ENCODE results near the gene HSBP1L1.

Gene HSBP1L1

DNA sequence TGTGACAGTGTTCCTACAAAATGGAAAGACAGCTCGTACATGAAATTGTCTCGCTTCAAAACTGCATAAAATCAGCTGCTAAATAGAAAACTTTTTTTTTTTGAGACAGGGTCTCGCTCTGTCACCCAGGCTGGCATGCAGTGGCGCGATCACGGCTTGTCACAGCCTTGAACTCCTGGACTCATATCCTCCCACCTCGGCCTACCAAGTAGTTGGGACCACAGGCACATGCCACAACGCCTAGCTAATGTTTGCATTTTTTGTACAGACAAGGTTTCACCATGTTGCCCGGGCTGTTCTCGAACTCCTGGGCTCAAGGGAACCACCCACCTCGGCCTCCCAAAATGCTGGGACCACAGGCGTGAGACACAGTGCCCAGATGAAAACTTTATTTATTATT lies 20.7 kb downstream of the HSBP1L1 start:
- TF ChIP-seq, protein P1, sequence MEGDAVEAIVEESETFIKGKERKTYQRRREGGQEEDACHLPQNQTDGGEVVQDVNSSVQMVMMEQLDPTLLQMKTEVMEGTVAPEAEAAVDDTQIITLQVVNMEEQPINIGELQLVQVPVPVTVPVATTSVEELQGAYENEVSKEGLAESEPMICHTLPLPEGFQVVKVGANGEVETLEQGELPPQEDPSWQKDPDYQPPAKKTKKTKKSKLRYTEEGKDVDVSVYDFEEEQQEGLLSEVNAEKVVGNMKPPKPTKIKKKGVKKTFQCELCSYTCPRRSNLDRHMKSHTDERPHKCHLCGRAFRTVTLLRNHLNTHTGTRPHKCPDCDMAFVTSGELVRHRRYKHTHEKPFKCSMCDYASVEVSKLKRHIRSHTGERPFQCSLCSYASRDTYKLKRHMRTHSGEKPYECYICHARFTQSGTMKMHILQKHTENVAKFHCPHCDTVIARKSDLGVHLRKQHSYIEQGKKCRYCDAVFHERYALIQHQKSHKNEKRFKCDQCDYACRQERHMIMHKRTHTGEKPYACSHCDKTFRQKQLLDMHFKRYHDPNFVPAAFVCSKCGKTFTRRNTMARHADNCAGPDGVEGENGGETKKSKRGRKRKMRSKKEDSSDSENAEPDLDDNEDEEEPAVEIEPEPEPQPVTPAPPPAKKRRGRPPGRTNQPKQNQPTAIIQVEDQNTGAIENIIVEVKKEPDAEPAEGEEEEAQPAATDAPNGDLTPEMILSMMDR (IDR thresholded peaks at IDR 0.05; ENCODE audit: low read depth, low read length): no peak
- no peak overlapping the region for H3K4me3 ChIP-seq (ENCODE audit: low read depth, low read length)
- H3K9me3 ChIP-seq (ENCODE audit: severe bottlenecking): no peaks in the 10 kb centered on the region
- no peaks in the 10 kb centered on the region for H3K27me3 ChIP-seq (ENCODE audit: insufficient read depth, low read depth, severe bottlenecking)
- no peak for DNase-seq
- peaks cover 58% of the 10 kb centered on the region for H3K36me3 ChIP-seq
- H3K27ac ChIP-seq: no peak overlapping the region

DNA sequence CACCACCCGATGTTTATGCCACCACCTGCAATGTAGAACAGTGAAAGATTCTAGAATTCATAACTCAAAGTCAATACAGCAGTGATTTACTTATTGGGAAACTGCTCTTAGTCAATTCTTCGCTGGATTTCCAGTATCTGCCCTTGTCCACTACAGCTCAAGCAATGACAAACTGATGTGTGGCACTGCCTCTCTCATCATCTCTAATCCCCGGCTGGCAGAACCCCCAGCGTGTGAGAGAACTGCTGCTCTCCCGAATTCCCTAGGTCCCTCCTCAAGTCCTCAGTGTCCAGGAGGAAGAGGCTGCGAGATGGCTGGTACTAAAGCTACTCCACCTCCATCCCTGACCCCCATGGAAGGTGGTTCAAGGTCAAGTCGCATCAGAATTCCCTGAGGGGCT lies 22.3 kb downstream of the HSBP1L1 start:
- H3K27me3 ChIP-seq (ENCODE audit: insufficient read depth, low read depth, severe bottlenecking): no peaks in the 10 kb centered on the region
- peak overlapping the region; percentile 92 for H3K4me3 ChIP-seq (ENCODE audit: low read depth, low read length)
- TF ChIP-seq, protein P1 (IDR thresholded peaks at IDR 0.05; ENCODE audit: low read depth, low read length): no peak
- H3K36me3 ChIP-seq: peaks cover 55% of the 10 kb centered on the region
- no peak for DNase-seq
- H3K9me3 ChIP-seq (ENCODE audit: severe bottlenecking): no peaks in the 10 kb centered on the region
- H3K27ac ChIP-seq: no peak overlapping the region; the same call in 1 of the 2 replicates

DNA sequence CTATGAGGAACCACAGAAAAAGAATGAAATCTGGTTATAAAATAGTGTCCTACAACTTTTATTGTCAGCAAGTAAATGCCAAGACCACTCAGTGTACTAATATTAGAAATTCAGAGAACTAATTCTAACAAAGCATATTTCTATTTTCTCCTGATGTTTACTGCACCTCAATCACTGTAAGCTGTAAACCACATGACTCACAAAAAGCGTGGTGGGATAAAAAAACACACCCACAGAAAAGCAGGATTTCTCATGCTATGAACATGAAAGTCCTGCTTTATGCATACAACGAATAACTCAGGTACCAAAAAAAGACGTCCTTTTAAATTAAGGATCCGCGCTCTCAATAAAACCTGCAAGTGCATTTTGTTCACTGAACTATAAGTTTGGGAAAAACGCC lies 23.1 kb downstream of the HSBP1L1 start:
- H3K27me3 ChIP-seq (ENCODE audit: insufficient read depth, low read depth, severe bottlenecking): no peaks in the 10 kb centered on the region

DNA sequence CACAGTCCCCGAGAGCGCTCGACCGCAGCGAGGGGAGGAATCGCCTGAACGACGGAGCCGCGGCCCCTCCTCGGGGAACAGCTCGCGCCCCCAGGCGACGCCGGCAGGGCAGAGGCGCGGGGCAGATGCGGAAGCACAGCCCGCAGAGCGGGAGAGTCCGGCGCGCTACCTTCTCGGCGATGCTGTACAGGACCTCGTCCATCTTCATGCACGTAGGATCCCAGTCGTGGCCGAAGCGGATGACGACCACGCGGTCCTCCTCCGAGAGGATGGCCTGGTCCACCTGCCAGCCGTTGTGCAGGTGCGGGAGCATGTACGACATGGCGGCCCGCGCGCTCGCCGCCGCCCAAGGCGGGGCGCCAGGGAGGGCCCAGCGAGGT lies 23.6 kb downstream of the HSBP1L1 start:
- peak overlapping the region; percentile 92 for H3K4me3 ChIP-seq (ENCODE audit: low read depth, low read length)
- DNase-seq: peak; percentile 73
- peaks cover 43% of the 10 kb centered on the region for H3K36me3 ChIP-seq
- H3K27me3 ChIP-seq (ENCODE audit: insufficient read depth, low read depth, severe bottlenecking): no peaks in the 10 kb centered on the region
- TF ChIP-seq, protein P1 (IDR thresholded peaks at IDR 0.05; ENCODE audit: low read depth, low read length): peak; percentile 56
- no peaks in the 10 kb centered on the region for H3K9me3 ChIP-seq (ENCODE audit: severe bottlenecking)
- H3K27ac ChIP-seq: peak overlapping the region; percentile 92

More for the DNA sequence above, 23.1 kb downstream of the HSBP1L1 start:
- DNase-seq: no peak
- TF ChIP-seq, protein P1 (IDR thresholded peaks at IDR 0.05; ENCODE audit: low read depth, low read length): no peak
- Histone ChIP-seq H3K4me3 (ENCODE audit: low read depth, low read length) (peak overlapping the region; percentile 92), H3K27ac (peak overlapping the region; percentile 92), H3K36me3 (peaks cover 48% of the 10 kb centered on the region), H3K9me3 (ENCODE audit: severe bottlenecking) (no peaks in the 10 kb centered on the region)

DNA sequence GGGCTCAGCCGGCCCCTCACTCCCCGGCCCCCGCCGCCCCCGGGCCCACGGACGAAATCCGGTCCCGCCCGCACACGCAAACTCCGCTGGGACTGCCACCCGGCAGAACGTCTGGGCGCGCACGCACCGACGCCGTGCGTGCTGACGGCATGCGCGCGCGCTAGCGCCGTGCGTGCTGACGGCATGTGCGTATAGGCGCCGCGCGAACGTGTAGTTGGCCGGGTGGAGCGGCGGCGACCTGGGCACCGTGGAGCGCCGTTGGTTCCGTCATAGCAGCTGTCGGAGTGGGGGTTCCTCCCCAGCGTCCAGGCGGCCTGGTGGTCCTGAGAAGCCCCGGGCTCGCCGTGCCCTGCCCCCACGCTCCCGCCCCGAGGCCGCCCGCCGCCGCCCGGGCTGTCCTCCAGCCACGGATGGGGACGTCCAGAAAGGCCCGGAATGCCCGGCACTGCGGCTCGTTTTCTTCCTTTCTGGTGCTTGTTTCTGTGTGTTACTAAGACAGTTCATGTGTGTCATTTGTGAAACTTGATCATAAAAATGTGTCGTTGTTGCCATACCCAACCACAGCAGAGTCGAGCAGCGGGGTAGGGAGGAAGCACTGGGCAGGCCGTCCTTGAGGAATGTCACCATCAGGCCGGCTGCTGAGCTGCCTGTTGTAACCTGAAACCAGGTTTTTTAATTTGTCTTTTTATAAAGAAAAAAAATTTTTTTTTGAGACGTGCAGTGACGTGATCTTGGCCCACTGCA lies 24.2 kb downstream of the HSBP1L1 start, which contains the start of gene TXNL4A:
TSS of gene TXNL4A (minus strand) at position 113 of the 744 bp plus-strand sequence. CDS start 171 bp downstream, outside the sequence.
- TF ChIP-seq, protein P1 (IDR thresholded peaks at IDR 0.05; ENCODE audit: low read depth, low read length): 0 out of 2 replicates have a peak, but pooled peaks have one; percentile 0
- Histone ChIP-seq H3K4me3 (ENCODE audit: low read depth, low read length) (peak within 1 kb of the TSS; percentile 92), H3K9me3 (ENCODE audit: severe bottlenecking) (no peaks in the 10 kb centered on the region), H3K36me3 (peaks cover 38% of the 10 kb centered on the region), H3K27ac (peak within 1 kb of the TSS; percentile 92), H3K27me3 (ENCODE audit: insufficient read depth, low read depth, severe bottlenecking) (no peaks in the 10 kb centered on the region)
- DNase-seq: peak; percentile 90
